ENCODE measurements around the gene DNAH10. TPM values are rescaled to one million over a fixed set of nuclear protein-coding genes. Genes with fewer than 3 reads are reported as not detected.

Gene DNAH10
- total and polyA plus RNA-seq, 2 donors, result 0.14 to 0.90 TPM

GRCh38 chr12:123847876-123848275 is 85.8 kb downstream of the DNAH10 start:
- Histone ChIP-seq H3K27ac (ENCODE audit: low read depth) (no peak overlapping the region), H3K4me3 (ENCODE audit: low read depth, low read length) (no peak overlapping the region), H3K36me3 (ENCODE audit: insufficient read depth) (no peaks in the 10 kb centered on the region), H3K4me1 (ENCODE audit: insufficient read depth) (no peaks in the 10 kb centered on the region)
- WGBS, result 93% methylated on average over 8 of the region's 8 CpGs
- DNase-seq (ENCODE audit: extremely low spot score), result no peak

GRCh38 chr12:123849517-123849916 is 87.4 kb downstream of the DNAH10 start:
- Histone ChIP-seq H3K36me3 (ENCODE audit: insufficient read depth) (no peaks in the 10 kb centered on the region), H3K4me3 (ENCODE audit: low read depth, low read length) (no peak overlapping the region), H3K4me1 (ENCODE audit: insufficient read depth) (no peaks in the 10 kb centered on the region), H3K27ac (ENCODE audit: low read depth) (no peak overlapping the region)
- no peak for DNase-seq (ENCODE audit: extremely low spot score)
- WGBS, result 68% methylated on average over 3 of the region's 3 CpGs

DNA sequence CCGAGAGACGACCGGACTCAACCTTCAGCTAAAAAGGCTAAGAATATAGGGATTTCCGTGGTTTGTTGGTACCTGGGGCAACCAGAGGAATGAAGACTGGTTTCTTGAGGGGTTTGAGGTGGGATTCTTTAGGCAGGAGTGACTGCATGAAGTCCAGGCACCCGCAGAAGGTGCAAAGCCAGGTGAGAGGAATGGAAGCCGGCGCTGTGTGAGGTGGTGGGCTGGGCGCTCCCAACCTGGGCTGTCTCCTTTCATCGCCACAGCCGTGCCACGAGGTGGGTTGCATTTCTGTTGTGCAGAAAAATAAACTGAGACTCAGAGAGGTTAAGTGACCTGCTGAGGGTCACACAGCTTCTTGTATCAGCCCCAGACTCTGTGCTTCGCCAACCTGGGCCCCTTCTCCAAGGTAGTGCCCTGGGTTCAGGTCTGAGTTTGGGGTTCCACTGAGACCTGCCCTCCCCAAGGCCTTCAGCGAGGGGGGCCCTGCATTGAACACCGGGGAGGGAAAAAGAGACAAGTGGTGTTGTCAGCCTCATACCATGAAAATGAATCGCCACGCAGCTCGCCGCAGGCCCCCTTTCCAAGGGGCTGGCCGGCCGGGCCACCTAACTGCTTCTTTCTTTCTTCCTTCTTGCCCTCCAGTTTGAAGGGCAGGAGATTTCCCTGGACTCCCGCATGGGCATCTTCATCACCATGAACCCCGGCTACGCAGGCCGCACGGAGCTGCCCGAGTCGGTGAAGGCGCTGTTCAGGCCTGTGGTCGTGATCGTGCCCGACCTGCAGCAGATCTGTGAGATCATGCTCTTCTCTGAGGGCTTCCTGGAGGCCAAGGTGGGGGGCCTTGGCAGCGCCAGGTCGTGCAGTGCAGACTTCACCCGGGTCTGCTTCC is 88.4 kb downstream of the DNAH10 start:
- Histone ChIP-seq H3K27ac (ENCODE audit: low read depth) (no peak overlapping the region), H3K36me3 (ENCODE audit: insufficient read depth) (no peaks in the 10 kb centered on the region), H3K4me1 (ENCODE audit: insufficient read depth) (no peaks in the 10 kb centered on the region), H3K4me3 (ENCODE audit: low read depth, low read length) (no peak overlapping the region)
- 92% methylated on average over 34 of the region's 34 CpGs for whole genome bisulfite sequencing
- DNase-seq (ENCODE audit: extremely low spot score), result no peak

DNA sequence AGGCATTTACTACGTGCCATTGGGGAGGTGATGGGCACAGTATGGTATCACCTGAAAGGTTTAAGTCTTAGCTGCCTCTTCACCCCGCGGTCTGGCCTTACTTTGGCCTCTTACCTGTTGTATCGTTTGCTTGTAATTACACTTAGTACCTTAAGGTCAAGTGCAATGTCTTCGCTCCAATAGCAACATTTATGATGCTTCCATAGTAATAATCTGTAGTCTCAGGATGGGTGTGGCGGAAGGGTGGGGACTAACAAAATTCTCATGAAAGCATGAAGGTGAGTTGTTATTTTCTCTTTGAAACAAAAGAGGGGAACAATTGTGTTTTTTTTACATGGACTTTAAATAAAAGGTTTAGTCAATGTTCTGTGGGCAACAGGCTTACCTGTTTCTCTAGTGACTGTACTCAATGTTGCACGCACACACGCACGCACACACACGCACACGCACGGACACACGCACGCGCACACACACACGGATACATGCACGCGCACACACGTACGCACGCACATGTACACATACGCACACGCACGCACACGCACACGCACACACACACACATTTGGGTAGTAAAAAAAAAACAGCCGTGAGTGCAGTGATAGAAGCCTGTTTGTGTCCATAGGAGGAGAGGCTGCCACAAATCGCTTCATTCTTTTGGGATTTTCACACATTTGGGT is 91.4 kb downstream of the DNAH10 start:
- no peaks in the 10 kb centered on the region for H3K36me3 ChIP-seq (ENCODE audit: insufficient read depth)
- no peak for DNase-seq (ENCODE audit: extremely low spot score)
- no peak overlapping the region for H3K4me3 ChIP-seq (ENCODE audit: low read depth, low read length)
- H3K4me1 ChIP-seq (ENCODE audit: insufficient read depth), result no peaks in the 10 kb centered on the region
- H3K27ac ChIP-seq (ENCODE audit: low read depth), result no peak overlapping the region
- WGBS, result 86% methylated on average over 28 of the region's 28 CpGs

DNA sequence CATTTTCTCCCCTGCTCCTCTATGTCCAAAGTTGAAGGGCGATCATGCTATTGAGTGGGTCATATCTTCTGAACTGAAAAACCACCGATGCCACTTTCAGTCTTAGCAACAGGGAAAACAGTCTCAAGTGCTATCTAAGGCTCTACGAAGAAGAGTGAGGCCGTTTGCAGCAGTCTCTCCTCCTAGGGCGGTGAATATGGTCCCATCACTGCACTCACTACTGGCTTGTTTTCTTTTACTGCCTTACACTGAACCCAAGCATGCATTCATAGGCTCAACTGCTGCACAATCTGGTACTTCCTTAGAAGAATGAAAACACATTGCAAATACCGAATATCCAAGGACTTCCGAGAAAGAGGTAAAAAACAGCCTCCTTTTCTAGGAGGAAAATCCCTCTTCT is 92.1 kb downstream of the DNAH10 start:
- 57% methylated on average over 7 of the region's 7 CpGs for WGBS
- no peaks in the 10 kb centered on the region for H3K36me3 ChIP-seq (ENCODE audit: insufficient read depth)
- DNase-seq (ENCODE audit: extremely low spot score), result no peak
- no peaks in the 10 kb centered on the region for H3K4me1 ChIP-seq (ENCODE audit: insufficient read depth)
- H3K4me3 ChIP-seq (ENCODE audit: low read depth, low read length), result no peak overlapping the region
- H3K27ac ChIP-seq (ENCODE audit: low read depth), result no peak overlapping the region

- WGBS, result 56% methylated on average over 6 of the region's 6 CpGs
- Histone ChIP-seq H3K36me3 (ENCODE audit: insufficient read depth) (no peaks in the 10 kb centered on the region), H3K27ac (ENCODE audit: low read depth) (no peak overlapping the region), H3K4me1 (ENCODE audit: insufficient read depth) (no peaks in the 10 kb centered on the region), H3K4me3 (ENCODE audit: low read depth, low read length) (no peak overlapping the region)
- no peak for DNase-seq (ENCODE audit: extremely low spot score)
These were observed 92.8 kb downstream of the DNAH10 start for GRCh38 chr12:123854918-123855317.

DNA sequence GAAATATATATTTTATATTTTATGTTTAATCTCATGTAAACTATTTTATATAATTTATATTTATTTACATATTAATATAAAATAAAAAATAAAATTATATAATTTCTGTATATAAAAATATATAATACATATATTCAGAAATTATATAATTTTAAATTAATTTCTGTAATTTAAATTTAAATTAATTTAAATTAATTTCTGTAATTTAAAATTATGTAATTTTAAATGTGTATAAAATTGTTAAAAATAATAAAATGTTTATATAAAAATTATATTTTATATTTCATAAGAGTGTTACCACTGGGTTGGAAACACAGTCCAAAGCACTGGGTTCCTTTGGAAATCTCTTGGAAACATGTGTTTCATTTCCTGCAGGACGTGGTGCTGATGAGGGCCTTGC is 94.6 kb downstream of the DNAH10 start:
- no peak for DNase-seq (ENCODE audit: extremely low spot score)
- no peak overlapping the region for H3K4me3 ChIP-seq (ENCODE audit: low read depth, low read length)
- WGBS, result 90% methylated on average over 1 of the region's 1 CpG
- H3K36me3 ChIP-seq (ENCODE audit: insufficient read depth), result no peaks in the 10 kb centered on the region
- no peak overlapping the region for H3K27ac ChIP-seq (ENCODE audit: low read depth)
- no peaks in the 10 kb centered on the region for H3K4me1 ChIP-seq (ENCODE audit: insufficient read depth)

GRCh38 chr12:123858176-123858575 is 96.1 kb downstream of the DNAH10 start:
- Histone ChIP-seq H3K4me3 (ENCODE audit: low read depth, low read length) (no peak overlapping the region), H3K4me1 (ENCODE audit: insufficient read depth) (no peaks in the 10 kb centered on the region), H3K27ac (ENCODE audit: low read depth) (no peak overlapping the region), H3K36me3 (ENCODE audit: insufficient read depth) (no peaks in the 10 kb centered on the region)
- 73% methylated on average over 9 of the region's 9 CpGs for WGBS
- DNase-seq (ENCODE audit: extremely low spot score), result no peak

- 70% methylated on average over 13 of the region's 13 CpGs for WGBS
These were observed 96.9 kb downstream of the DNAH10 start for GRCh38 chr12:123859035-123859434.

GRCh38 chr12:123860377-123860776 is 98.3 kb downstream of the DNAH10 start:
- no peak for DNase-seq (ENCODE audit: extremely low spot score)
- 23% methylated on average over 3 of the region's 3 CpGs for WGBS
- no peaks in the 10 kb centered on the region for H3K36me3 ChIP-seq (ENCODE audit: insufficient read depth)
- H3K27ac ChIP-seq (ENCODE audit: low read depth), result no peak overlapping the region
- H3K4me1 ChIP-seq (ENCODE audit: insufficient read depth), result no peaks in the 10 kb centered on the region
- no peak overlapping the region for H3K4me3 ChIP-seq (ENCODE audit: low read depth, low read length)

More at GRCh38 chr12:123859035-123859434, 96.9 kb downstream of the DNAH10 start:
- Histone ChIP-seq H3K27ac (ENCODE audit: low read depth) (no peak overlapping the region), H3K36me3 (ENCODE audit: insufficient read depth) (no peaks in the 10 kb centered on the region), H3K4me1 (ENCODE audit: insufficient read depth) (no peaks in the 10 kb centered on the region), H3K4me3 (ENCODE audit: low read depth, low read length) (no peak overlapping the region)
- no peak for DNase-seq (ENCODE audit: extremely low spot score)

DNA sequence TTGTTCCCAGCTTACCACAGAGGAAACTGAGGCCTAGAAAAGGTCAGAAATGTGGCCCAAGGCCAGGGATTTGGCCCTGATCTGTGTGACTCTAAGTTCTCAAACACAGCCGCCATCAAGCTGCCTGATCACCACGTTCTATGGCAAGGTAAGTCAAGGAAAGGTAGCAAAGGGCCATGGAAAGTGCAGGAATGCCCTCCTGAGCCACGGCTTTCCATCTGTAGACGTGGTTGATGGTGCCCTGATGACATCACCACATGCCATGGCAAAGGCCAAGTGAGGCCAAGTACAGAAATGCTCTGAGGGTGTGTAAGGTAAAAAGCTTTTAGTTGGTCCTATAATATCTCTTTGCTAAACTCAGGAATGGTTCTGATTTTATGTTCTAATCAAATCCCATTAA is 99.3 kb downstream of the DNAH10 start:
- H3K36me3 ChIP-seq (ENCODE audit: insufficient read depth), result no peaks in the 10 kb centered on the region
- WGBS, result 83% methylated on average over 4 of the region's 4 CpGs
- no peak for DNase-seq (ENCODE audit: extremely low spot score)
- H3K4me3 ChIP-seq (ENCODE audit: low read depth, low read length), result no peak overlapping the region
- no peaks in the 10 kb centered on the region for H3K4me1 ChIP-seq (ENCODE audit: insufficient read depth)
- no peak overlapping the region for H3K27ac ChIP-seq (ENCODE audit: low read depth)

- Histone ChIP-seq H3K4me3 (ENCODE audit: low read depth, low read length) (no peak overlapping the region), H3K27ac (ENCODE audit: low read depth) (no peak overlapping the region), H3K4me1 (ENCODE audit: insufficient read depth) (no peaks in the 10 kb centered on the region), H3K36me3 (ENCODE audit: insufficient read depth) (no peaks in the 10 kb centered on the region)
- no peak for DNase-seq (ENCODE audit: extremely low spot score)
- WGBS, result 67% methylated on average over 1 of the region's 1 CpG
These were observed 105.0 kb downstream of the DNAH10 start for GRCh38 chr12:123867141-123867540.

- H3K27ac ChIP-seq (ENCODE audit: low read depth), result no peak overlapping the region
- H3K36me3 ChIP-seq (ENCODE audit: insufficient read depth), result no peaks in the 10 kb centered on the region
- H3K4me1 ChIP-seq (ENCODE audit: insufficient read depth), result no peaks in the 10 kb centered on the region
- WGBS, result 86% methylated on average over 10 of the region's 10 CpGs
- DNase-seq (ENCODE audit: extremely low spot score), result no peak
- no peak overlapping the region for H3K4me3 ChIP-seq (ENCODE audit: low read depth, low read length)
These were observed 106.7 kb downstream of the DNAH10 start for GRCh38 chr12:123868791-123869190.

DNA sequence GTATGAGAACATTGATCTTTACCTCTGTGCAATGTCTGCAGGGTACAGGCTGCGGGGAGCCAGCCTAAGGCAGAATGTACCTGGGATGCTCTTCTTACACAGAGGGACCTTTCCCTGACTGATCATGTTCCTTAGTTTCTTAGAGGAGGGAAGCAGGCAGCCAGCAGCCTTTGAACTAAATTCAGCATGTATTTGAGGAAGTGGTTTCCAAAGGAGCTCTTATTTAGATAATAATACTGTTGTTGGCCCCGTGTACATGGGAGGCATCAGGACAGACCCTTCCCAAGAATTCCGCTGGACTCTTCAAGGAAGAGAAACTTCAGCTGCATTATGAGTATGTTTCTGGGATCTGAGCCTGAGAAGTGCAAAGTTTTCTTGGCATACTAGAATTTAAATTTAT is 111.7 kb downstream of the DNAH10 start:
- Histone ChIP-seq H3K36me3 (ENCODE audit: insufficient read depth) (no peaks in the 10 kb centered on the region), H3K27ac (ENCODE audit: low read depth) (no peak overlapping the region), H3K4me1 (ENCODE audit: insufficient read depth) (no peaks in the 10 kb centered on the region), H3K4me3 (ENCODE audit: low read depth, low read length) (no peak overlapping the region)
- no peak for DNase-seq (ENCODE audit: extremely low spot score)
- 76% methylated on average over 3 of the region's 3 CpGs for WGBS
